ENCODE data around the gene ZNF831.

ZNF831 gene

DNA sequence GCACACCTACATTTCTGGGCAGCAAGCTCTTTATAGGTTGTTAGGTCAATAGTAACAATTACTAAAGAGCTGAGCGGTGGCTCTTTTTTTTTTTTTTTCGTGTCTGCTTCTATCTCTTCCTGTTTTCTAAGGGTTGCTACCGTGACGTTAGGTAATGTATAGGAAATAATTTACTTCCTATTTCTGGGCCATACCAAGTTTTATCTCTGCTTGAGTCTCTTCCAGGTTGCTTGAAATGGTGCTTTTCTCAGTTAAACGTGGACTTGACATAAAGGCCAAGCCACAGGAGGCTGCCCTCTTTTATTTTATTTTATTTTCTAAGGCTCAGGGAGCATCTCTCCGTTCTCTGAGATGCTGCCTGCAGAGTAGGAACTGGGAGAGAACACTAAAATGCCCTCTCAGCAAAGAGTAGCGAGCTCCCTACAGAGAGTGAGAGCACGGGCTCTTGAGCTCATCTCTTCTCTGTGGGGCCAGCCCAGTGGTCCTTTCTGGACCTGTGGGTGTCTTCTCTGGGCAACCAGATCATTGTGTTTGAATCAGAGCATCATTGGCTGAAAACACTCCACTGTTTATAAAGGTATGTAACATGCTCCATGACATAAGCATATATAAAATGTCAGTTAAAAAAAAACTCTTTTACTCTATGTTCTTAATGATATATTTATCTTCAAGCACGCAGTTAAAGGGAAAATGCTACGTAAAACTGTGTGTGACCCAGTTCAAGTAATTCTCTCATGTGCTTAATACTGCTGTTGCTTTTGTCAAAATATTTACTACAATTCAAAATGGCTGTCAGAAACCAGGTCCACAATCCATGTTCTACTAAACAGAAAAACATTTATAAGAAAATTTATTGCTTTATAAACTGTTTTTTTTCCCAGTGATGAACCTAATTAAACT is at the start of gene ZNF831:
ZNF831 (plus strand) TSS at position 191 of the 900 bp plus-strand sequence. CDS start 27,199 bp downstream, outside the sequence.
- DNase-seq = no peak

DNA sequence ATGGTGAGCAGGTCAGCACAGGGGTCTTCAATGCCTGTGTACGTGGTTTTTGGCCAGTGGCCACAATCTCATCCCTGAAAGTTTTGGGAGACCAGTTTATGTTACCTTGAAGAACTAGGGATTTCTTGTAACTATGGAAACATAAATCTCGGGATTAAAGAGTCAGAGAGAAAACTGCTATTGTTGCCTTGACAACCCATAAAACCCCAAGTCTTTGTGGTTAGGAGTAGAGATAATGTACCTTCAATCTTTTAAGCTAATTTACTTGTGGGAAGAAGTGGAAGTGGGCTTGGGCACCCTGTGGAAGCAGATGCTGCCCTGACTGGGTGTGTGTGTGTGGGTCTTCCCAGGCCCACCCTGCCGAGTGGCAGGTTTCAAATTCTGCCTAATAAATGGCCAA is 46.1 kb upstream of the ZNF831 start:
- no peak for DNase-seq

DNA sequence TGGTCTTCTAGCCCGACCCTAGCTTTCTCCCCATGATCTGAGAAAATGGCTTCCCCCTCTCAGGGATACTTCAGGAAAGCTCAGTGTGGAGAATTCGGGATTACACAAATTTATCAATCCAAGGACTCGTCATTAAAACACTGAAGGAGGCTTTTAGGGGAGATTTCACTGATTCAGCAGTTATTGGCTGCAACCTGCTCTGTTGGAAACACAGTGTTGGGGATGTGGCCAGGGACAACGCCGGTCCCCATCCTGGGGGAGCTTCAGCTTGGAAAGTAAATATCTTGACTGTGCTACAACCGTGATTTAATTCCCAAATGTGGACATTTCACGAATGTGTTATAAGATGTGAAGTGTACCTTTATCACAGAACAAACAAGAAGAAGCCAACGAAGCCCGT is 44.8 kb upstream of the ZNF831 start:
- DNase-seq = no peak

DNA sequence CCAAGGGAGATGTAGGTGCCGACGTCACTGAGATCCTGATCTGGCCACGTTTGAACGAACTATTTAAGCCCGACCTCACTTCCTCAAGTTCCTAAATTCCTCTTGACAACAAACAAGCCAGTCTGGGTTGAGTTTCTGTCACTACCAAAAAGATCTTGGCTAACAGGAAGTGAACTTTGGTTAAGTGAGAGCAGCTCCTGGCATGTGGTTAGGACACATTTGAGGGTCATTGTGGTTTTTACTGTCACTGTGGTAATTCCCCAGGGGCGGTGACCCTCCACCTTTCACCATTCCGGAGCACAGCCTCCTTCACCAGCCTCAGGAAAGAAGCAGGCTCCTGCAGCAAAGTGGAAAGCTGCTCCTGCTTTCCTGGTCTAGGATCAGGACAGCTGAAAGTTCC is 43.1 kb upstream of the ZNF831 start:
- DNase-seq = peak in 1 of 2 experiments; percentile 40

DNA sequence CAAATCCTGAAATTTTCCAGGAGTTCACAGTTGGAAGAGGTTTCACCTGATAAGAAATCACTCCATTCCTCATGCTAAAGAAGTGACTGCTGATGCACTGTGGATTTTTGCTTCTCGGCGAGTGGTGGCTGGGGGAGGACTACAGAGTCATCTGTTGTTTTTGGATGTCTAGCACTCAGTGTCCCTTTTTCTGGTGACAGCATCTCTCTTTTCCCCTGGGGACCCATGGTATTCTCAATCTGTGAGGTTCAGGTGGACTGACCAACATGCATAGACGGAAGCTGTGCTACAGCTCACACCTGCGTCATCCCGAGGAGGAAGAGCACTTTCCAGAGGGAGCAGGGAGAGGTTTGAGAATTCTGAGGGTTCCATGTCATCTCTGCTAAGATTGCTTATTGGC is 42.7 kb upstream of the ZNF831 start:
- DNase-seq = no peak

DNA sequence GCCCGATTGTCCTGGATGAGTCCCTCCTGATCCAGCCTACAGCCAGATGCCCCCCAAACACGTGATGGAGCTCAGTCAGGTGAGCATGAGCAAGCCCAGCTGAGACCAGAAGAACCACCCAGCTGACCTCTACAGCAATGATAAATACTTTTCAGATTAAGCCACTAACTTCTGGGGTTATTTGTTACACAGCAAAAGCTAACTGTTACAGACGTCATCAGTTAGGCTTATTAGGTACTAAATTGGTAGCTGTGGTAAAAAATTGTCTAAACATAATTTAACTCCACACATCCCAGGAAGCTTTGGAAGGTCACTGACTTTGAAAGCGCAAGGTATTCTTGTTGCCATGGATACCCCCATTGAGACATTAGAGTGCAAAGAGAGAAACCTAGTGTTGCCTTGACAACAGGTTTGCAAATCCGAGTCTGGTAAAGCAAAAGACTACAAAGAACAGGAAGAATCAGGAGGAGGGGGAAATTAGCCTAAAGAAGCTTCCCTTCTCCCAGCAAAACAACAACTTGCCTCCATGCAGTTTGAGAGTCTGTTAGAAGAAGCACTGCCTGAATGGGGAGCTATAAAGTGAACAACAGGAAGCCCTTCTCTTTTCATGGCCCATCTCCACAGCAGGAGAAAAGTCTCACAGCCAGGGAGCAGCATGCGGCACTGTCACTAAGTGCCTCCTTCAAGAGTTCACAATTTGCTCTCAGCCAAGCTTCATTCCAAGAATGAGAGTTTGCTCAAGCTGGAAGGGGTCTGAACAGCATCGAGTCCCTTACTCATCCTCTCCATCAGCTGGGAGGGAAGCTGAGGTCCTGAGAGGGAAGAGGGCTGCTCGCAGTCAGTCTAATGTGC is 41.7 kb upstream of the ZNF831 start:
- DNase-seq = peak; percentile 20 to 24

DNA sequence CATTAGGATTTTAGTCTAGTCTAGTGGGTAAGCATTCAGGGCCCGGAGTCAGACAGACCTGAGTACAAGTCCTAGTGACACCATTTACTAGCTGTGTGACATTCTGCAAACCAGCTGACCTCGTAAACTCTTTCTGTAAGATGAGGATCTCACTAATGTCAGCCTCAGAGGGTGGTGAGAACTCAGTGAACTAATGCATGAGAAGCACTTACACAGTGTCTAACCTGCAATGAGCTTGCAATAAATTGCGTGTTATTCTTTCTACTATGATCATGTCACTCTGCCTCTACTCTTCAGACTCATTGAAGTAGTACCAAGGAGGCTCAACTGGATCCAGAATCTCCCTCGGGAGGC is 41.1 kb upstream of the ZNF831 start:
- DNase-seq = no peak

DNA sequence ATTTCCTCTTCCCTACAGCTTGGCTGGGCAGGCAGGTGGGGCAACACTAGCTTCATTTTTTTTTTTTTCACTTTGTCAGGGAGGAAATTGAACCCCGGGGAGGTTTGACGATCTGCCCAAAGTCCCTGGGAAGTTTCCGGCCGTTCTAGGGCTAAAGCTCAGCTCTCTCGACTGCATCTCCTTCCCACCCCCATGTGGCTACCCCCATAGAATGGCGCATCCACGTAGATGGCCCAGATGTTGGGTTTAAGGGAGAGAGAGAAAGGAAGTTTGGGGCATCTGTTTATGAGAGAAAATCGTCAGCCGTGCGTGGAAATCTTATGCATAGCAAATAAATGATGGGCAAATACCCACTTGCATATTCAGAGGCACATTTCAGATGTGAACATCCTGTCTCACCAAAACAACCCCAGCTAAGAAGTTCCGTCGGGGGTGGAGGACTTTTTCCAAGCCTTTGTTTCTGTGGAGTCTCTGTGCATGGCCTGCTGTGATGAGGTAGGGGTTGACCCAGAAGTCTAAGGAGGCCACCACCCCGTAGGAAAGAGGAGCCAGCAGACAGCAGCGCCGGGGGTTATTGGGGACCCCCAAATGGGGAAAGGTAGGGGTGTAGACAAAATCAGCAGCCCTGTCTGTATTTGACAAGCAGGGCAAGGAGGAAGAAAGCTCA is 40.5 kb upstream of the ZNF831 start:
- peak; percentile 47 to 62 for DNase-seq

DNA sequence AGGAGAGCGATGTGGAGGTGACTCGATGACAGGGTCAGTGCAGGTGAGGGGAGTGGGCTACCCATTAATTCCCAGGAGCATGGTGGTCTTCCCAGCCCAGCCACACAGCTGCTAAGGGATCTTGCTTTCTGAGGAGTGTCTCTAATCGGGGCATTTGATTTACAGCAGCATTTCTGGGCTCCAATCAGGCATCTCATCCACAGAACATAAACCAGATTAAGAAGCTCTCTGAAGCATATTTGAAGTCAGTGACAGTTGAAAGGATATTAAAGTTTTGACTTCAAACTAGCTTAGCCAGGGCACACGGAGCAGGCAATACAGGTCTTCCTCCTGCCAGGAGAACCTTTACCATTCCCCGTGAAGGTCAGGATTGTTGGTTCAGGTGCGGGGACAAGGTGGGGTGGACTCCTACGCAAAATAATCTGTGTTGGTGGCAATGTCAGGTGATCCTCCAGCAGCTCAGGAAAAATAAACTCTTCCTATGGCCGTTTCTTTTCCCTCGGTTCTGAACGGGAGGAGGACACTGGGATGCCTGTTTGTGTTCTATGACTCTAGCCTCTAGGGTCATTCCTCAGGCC is 39.9 kb upstream of the ZNF831 start:
- no peak for DNase-seq

DNA sequence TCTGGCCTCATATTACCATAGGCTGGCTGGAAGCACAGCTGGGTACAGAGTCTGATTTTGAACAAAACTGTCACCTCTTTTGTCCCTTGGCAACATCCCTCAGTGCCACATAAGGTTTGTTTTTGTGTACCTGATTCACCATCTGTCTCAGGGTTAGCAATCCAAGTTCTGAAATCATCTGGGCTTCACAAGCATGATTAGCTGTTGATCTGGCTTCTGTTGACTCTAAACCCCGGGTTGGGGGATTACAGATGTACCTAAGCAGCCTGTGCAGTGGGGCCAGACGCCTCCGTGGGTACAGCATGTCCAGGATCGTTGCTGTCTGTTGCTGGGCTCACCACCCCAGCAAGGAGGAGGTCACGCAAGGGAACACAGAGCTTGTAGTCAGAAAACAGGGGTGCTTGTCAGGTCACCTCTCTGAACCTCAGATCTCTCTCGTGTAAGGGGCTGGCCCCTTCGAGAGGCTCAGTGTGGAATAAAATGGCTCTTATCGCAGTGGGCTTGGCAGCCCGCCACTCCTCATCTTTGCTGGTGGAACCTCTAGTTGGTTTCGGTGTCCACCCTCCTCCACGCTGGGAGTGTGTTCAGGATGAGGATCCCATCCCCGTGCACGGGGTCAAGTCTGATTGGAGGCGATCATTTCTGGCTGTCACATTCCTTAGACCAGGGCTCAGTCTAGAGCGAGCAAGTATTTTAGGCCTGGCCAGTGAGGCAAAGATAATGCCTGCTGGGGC is 39.2 kb upstream of the ZNF831 start:
- DNase-seq = no peak

DNA sequence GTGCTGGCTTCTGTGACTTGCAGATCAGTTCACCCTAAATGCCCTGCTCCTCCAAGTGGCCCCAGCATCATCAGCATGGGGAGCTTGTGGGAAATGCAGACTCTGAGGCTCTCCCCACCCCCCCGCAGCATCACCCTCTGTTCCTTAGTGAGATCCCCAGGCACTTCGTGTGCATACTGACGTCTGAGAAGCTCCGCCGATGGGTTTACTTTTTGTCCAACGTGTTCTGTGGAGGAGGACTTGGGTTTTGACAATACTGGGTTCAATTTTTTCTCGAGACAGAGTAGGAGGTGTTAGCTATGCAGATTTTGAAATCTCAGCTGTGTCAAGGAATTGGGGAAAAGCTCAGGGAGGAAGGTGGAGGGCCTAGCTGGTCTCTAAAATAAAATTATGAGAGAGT is 38.3 kb upstream of the ZNF831 start:
- DNase-seq = no peak

DNA sequence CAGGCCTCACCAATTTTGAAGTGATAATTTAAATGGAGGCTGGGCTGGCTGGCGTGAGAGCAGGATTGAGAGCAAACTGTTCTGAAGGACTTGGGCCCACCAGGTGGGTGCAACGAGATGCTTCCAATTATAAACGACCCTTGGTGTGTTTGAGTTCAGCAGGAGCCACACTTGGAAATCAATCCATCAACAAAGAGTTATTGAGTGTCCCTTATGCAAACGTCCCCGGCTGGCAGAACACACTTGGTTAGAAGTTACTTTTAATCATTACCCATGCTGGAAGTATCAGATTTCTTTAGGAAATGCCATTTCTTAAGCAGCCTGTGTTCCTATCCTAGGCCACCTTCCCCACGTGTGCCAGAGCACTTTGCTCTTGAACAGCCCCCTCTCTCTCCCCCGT is 37.8 kb upstream of the ZNF831 start:
- DNase-seq = no peak

DNA sequence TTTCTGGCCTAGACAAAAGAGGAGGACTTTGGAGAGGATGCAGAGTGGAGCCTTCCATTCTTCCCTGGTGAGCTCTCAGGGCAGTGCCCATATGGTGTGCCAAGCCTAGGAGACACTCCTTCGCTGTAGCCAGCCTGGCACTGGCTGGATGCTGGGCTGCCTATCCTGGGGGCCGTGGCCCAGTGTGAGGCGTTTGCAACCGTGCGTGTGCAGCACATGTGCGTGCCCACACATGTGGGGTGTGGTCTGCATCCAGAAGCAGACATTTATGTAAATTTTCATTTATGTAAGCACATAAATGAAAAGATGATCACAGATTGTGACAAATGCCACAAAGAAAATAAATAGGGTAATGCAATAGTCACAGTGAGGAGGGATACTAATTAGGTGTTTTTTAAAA is 35.8 kb upstream of the ZNF831 start:
- DNase-seq = no peak

DNA sequence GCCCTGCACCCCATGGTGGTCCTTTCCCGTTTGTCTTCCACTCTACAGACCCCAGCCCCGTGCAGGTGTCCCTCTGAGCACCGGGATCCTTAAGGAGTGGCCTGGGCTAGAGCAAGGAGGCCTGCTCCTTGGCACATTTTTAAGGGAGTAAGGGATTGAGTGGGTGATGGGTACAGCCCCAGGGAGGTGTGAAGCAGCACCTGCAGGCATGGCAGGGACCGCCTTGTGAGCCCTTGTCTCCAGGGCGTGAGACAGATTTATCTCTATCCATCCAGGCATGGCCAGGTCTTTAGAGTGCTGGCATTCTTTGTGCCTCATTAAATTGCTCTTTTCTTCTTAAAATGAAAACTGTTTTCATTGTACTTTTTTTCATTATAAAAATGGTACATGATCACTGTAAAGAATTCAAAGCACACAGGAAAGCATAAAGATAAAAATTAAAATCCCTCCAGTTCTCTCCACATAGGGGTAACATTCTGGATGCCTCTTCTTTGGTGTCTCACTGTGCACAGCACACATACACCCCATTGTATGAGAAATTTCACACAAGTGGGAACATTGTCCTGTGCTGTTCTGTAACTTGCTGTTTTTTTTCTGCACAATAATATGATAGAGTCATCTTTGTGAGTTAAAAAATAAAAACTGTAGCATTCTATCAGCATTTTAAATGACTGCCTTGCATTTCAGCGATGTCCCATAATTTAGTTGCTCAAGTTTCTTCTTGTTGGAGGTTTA is 31.9 kb upstream of the ZNF831 start:
- DNase-seq = no peak

DNA sequence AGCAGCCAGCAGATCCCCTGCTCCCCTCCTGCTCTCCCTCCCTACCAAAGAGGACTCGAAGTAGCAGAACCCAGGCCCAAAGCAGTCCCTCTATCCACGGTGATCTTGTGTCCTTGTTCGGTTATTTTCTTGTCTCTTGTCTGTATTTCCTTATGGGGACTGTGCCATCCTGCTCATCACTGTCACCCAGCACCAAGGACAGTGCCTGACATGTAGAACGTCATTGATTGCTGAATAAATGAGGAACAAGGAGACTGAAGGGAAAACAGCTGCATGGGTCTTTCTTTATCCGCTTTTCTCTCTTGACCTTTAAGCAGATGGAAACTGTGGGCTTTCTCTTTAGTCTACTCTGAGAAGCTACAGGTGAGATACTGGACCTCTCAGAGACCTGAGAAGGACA is 29.4 kb upstream of the ZNF831 start:
- no peak for DNase-seq

DNA sequence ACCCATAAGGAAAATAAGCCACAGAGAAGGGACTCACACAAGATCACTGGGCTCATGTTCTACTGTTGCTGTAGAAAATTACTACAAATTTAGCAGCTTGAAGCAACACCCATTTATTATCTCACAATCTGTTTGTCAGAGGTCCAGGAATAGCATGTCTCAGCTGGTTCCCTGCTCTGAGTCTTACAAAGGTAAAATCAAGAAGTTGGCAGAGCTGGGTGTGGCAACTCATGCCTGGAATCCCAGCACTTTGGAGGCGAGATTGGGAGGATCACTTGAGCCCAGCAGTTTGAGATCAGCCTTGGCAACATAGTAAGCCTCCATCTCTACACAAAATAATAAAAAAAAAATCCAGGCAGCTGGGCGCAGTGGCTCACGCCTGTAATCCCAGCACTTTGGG is 28.5 kb upstream of the ZNF831 start:
- no peak for DNase-seq

DNA sequence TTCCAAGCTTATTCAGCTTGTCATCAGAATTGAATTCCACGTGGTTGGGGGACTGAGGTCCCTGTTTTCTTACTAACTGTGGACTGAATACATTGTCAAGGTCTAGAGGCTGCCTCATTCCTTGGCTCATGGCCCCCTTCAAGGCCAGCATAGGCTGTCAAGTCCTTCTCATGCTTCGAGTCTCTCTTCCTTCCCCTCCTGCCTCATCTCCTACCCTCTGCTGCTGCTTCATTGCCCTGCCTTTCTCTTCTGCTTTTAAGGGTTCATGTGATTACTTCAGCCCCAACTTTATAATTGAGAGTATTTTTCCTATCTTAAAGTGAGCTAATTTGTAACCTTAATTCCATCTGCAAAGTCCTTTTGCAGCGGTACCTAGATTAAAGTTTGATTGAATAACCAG is 27.6 kb upstream of the ZNF831 start:
- no peak for DNase-seq

DNA sequence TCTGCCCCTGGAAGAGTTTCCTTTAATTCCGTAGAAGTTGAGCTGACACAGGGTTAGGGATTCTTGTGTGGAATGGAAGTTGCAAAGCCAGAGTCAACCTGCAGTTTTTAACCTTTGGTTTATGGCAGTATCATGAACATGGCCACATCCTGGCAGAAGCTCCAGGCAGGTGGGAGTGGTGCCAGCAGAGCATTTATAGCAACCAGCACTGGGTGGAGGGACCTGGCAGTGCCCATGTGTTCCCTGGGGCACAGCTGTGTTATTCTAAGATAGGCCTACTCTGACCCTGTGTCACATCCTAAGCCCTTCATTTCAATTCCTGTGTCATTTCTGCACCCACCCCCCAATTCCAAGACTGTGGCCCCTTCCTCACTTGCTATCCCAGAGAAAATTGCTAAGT is 26.1 kb upstream of the ZNF831 start:
- DNase-seq = no peak

DNA sequence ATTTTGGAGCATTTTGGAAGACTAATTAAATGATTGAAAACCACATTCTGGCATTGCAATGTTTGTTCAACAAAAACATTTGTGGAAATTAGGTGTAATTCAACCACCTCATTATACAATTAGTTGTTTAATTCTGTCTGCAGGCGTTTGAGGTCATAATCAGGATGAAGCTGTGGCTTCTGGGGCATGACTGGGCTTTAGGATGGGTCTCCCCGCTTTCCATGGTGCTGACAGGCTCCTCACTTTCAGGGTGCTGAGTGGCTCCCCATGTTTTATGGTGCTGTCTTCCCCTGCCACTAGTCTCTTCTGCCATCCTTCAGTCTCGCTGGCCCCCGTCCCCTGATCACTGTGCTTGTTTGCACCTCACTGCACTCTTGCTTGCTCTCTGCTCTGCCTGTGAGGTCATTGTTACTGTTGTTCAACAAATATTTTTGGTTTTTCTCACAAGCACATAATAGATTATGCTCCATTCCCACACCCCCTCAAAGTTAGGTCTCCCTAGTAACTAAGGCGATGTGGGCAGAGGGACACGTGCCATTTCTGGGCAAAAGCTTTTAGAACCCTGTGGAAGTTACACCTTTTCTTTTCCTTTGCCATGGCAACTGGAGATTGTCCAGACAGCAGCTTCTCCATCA is 25.4 kb upstream of the ZNF831 start:
- no peak for DNase-seq

DNA sequence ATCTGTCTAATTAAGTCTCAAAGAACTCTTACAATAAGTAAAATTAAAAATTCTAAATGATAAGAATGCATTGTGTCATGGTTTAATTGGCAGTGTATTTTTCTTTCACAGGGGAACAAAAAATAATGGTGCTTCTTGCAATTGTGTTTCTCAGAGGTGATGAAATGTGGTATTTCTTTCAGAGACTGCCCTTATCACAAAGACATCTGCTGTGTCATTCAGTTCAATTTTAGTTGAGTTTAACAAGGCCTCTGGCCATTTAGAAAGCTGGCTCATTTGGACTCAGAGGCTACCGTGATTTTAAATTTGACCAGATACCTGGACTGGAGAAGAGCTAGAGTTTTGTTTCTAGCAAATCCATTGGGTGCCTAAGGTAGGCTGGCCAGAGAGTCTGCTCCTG is 23.6 kb upstream of the ZNF831 start:
- DNase-seq = no peak

Data from activated CD4-positive, alpha-beta T cell treated with anti-CD3 and anti-CD28 coated beads, Interleukin-2, amount 50 U/mL, for 48 hours (primary cell).